Transverse colon (tissue), 4 donors: ENCODE measurements around the gene GPR143. TPM values are rescaled to one million over a fixed set of nuclear protein-coding genes. Genes with fewer than 3 reads are reported as not detected.
"Not testable (repeated sequence)": the region's sequence is repeated elsewhere in the genome, so short reads cannot be mapped to it uniquely, and the experiment has no call there.

Source experiments
- DNase-seq: peaks from one replicate; pipeline ENCODE4 v3.0.0-alpha.2; 2019
- H3K27ac ChIP-seq, 4 donors: fragments of 200-600 bp; sonication (generic); 2 replicates each; pipeline ENCODE4 v1.5.1; 2016 to 2018; ENCODE audit warnings: inconsistent platforms in 4 of 4
- H3K27me3 ChIP-seq: fragments of 200-600 bp; sonication (generic); 2 replicates; pipeline ENCODE4 v1.5.1; 2017; ENCODE audit warnings: inconsistent platforms
- H3K36me3 ChIP-seq, 4 donors: fragments of 200-600 bp; sonication (generic); 2 replicates each; pipeline ENCODE4 v1.5.1; 2017 to 2019; ENCODE audit warnings: inconsistent platforms in 4 of 4
- H3K4me1 ChIP-seq, 4 donors: fragments of 200-600 bp; sonication (generic); 2 replicates each; pipeline ENCODE4 v1.5.1; 2017 to 2020; ENCODE audit warnings: inconsistent platforms in 4 of 4
- H3K4me3 ChIP-seq, 4 donors: fragments of 200-600 bp; sonication (generic); 1 replicate in 1 of 4; 2 replicates in 3 of 4; pipeline versions ENCODE4 v1.5.1 to v1.6.1; 2017 to 2019; ENCODE audit warnings: inconsistent platforms in 4 of 4
- H3K9me3 ChIP-seq, 2 donors: fragments of 200-600 bp; sonication (generic); 2 replicates each; pipeline ENCODE4 v1.5.1; 2017 to 2019; ENCODE audit warnings: inconsistent platforms in 2 of 2
- CTCF ChIP-seq, 5 experiments: fragments of 200-600 bp in 3 of 5; fragments of 450-650 bp in 2 of 5; sonication (generic) in 3 of 5; IDR thresholded peaks; 1 replicate in 2 of 5; 2 replicates in 3 of 5; pipeline ENCODE4 v1.5.1; 2016 to 2017; ENCODE audit warnings: antibody characterized with exemption in 5 of 5, inconsistent platforms in 3 of 5, mild to moderate bottlenecking in 2 of 5, moderate library complexity in 1 of 5
- EP300 ChIP-seq: sonication (generic); formaldehyde crosslinking; IDR thresholded peaks from one replicate; pipeline ENCODE4 v1.6.1; 2017; ENCODE audit warnings: antibody characterized with exemption, low read depth
- POLR2A ChIP-seq: fragments of 450-650 bp; IDR thresholded peaks from one replicate; pipeline ENCODE4 v1.6.1; 2016; ENCODE audit warnings: antibody characterized with exemption, mild to moderate bottlenecking, moderate library complexity
- POLR2AphosphoS5 ChIP-seq, 3 donors: sonication (generic); formaldehyde crosslinking; IDR thresholded peaks; one replicate each; pipeline ENCODE4 v1.6.1; 2016; ENCODE audit warnings: antibody characterized with exemption in 3 of 3
- WGBS, 2 donors: methylation state at CpG; one replicate each; pipeline ENCODE4 v1.1.5; 2018; ENCODE audit warnings: low coverage in 1 of 2; 5-methylcytosine and 5-hydroxymethylcytosine counted together
- in situ Hi-C, 4 donors: fragments of 200-750 bp; cut with MboI; loops; one replicate each; pipeline versions ENCODE4 v1.15.0 to v1.15.1; 2017; ENCODE audit warnings: low sequenced_read_pairs in 3 of 4, low pct_ligation_motif_present in 1 of 4, low pct_unique_long_range_greater_than_20kb in 1 of 4
- intact Hi-C: fragments of 100-400 bp; cut with DNase I; formaldehyde crosslinking; loops from one replicate; pipeline ENCODE4 v1.15.1; 2023; ENCODE audit warnings: low total_unique reads
- total RNA-seq, 4 donors: library from RNA; depleted of rRNA; stranded (reverse); fragments of >200 nt; gene quantifications; one replicate each; pipeline ENCODE4 v1.1.0, GENCODE V29; 2016

GPR143 gene
- total RNA-seq, 4 donors from 2014 or later, result 1.1 to 1.6 TPM; not detected in 2

GRCh38 chrX:9775930-9776329 lies 10.3 kb upstream of the GPR143 start:
- intact Hi-C loops, result no loop called here

GRCh38 chrX:9772943-9773342 lies 7.3 kb upstream of the GPR143 start:
- intact Hi-C loops (no loop called here), in situ Hi-C loops (no loop called here)
- Histone ChIP-seq H3K9me3 (no peaks in the 10 kb centered on the region), H3K36me3 (no peaks in the 10 kb centered on the region), H3K4me3 (no peak overlapping the region), H3K4me1 (no peaks in the 10 kb centered on the region), H3K27me3 (no peaks in the 10 kb centered on the region), H3K27ac (no peak overlapping the region)
- 73 to 85% methylated on average over 6 of the region's 6 CpGs for WGBS, 2 donors
- DNase-seq, result no peak
- TF ChIP-seq CTCF (IDR thresholded peaks at IDR 0.05) (no peak), EP300 (no peak), POLR2AphosphoS5 (IDR thresholded peaks at IDR 0.05) (no peak), POLR2A (no peak)

More at GRCh38 chrX:9775930-9776329, 10.3 kb upstream of the GPR143 start:
- Histone ChIP-seq H3K36me3 (no peaks in the 10 kb centered on the region), H3K4me1 (no peaks in the 10 kb centered on the region), H3K4me3 (no peak overlapping the region), H3K27ac (no peak overlapping the region), H3K9me3 (no peaks in the 10 kb centered on the region), H3K27me3 (no peaks in the 10 kb centered on the region)
- WGBS, 2 donors, result 63% methylated on average over 8 of the region's 8 CpGs; no CpG with 5 or more reads in 1 of the 2 donors
- no peak for TF ChIP-seq POLR2AphosphoS5 (IDR thresholded peaks at IDR 0.05)
- TF ChIP-seq POLR2A, result no peak
- no peak for DNase-seq
- in situ Hi-C loops, result no loop called here

- DNase-seq, result no peak
- intact Hi-C loops, result no loop called here
- H3K4me3 ChIP-seq, result no peak overlapping the region
- no peaks in the 10 kb centered on the region for H3K4me1 ChIP-seq
- WGBS, 2 donors, result 0 to 26% methylated on average over 1 of the region's 1 CpG
- no peak overlapping the region for H3K27ac ChIP-seq
- in situ Hi-C loops, result no loop called here
- H3K9me3 ChIP-seq, result no peaks in the 10 kb centered on the region
- no peaks in the 10 kb centered on the region for H3K36me3 ChIP-seq
- TF ChIP-seq POLR2A, result no peak
- TF ChIP-seq EP300, result no peak
- H3K27me3 ChIP-seq, result peaks cover 6% of the 10 kb centered on the region
Measured at GRCh38 chrX:9770319-9770718, 4.7 kb upstream of the GPR143 start.

GRCh38 chrX:9768321-9768839 lies 2.7 kb upstream of the GPR143 start:
- H3K27ac ChIP-seq, H3K36me3 ChIP-seq, H3K4me3 ChIP-seq, in situ Hi-C loops, H3K9me3 ChIP-seq, H3K27me3 ChIP-seq, DNase-seq, H3K4me1 ChIP-seq: not testable (repeated sequence)
- intact Hi-C loops, result loop anchor here (5.0 kb wide), 1 partner anchor 1764 kb away; no protein-coding TSS in a partner anchor
- 73% methylated on average over 5 of the region's 5 CpGs; no CpG with 5 or more reads in 1 of the 2 donors for WGBS, 2 donors

GRCh38 chrX:9767375-9767774 lies 1.7 kb upstream of the GPR143 start:
- H3K36me3 ChIP-seq, result no peaks in the 10 kb centered on the region
- in situ Hi-C loops (no loop called here), intact Hi-C loops (loop anchor here (5.0 kb wide), 1 partner anchor 1765 kb away; no protein-coding TSS in a partner anchor)
- DNase-seq, result no peak
- no peaks in the 10 kb centered on the region for H3K4me1 ChIP-seq
- TF ChIP-seq EP300 (no peak), CTCF (IDR thresholded peaks at IDR 0.05) (no peak), POLR2AphosphoS5 (IDR thresholded peaks at IDR 0.05) (no peak), POLR2A (no peak)
- 37% methylated on average over 6 of the region's 6 CpGs; no CpG with 5 or more reads in 1 of the 2 donors for WGBS, 2 donors
- no peaks in the 10 kb centered on the region for H3K9me3 ChIP-seq
- peaks cover 10% of the 10 kb centered on the region for H3K27me3 ChIP-seq
- no peak overlapping the region for H3K27ac ChIP-seq
- no peak overlapping the region for H3K4me3 ChIP-seq
